PC-9 (cell line): Measurements from ENCODE around the gene THPO.

ENCODE experiments used
- EZH2 ChIP-seq: fragments of 200-600 bp; sonication (generic); IDR thresholded peaks from 2 replicates; pipeline ENCODE4 v1.8.0; 2017; ENCODE audit warnings: antibody characterized with exemption, low read depth
- TF ChIP-seq, protein P1 (sequence below): fragments of 200-600 bp; sonication (generic); conservative IDR thresholded peaks from 2 replicates; pipeline ENCODE4 v1.6.1; 2017; ENCODE audit warnings: mixed run types, antibody characterized with exemption, mild to moderate bottlenecking, moderate library complexity

GRCh38 chr3:184384856-184385422, 6.9 kb upstream of the THPO start:
- TF ChIP-seq, protein P1, sequence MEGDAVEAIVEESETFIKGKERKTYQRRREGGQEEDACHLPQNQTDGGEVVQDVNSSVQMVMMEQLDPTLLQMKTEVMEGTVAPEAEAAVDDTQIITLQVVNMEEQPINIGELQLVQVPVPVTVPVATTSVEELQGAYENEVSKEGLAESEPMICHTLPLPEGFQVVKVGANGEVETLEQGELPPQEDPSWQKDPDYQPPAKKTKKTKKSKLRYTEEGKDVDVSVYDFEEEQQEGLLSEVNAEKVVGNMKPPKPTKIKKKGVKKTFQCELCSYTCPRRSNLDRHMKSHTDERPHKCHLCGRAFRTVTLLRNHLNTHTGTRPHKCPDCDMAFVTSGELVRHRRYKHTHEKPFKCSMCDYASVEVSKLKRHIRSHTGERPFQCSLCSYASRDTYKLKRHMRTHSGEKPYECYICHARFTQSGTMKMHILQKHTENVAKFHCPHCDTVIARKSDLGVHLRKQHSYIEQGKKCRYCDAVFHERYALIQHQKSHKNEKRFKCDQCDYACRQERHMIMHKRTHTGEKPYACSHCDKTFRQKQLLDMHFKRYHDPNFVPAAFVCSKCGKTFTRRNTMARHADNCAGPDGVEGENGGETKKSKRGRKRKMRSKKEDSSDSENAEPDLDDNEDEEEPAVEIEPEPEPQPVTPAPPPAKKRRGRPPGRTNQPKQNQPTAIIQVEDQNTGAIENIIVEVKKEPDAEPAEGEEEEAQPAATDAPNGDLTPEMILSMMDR: no peak
- TF ChIP-seq EZH2: no peak
